Heart left ventricle (tissue), 16 donors: ENCODE data around the gene CD48. TPM values are rescaled to one million over a fixed set of nuclear protein-coding genes. Genes with fewer than 3 reads are reported as not detected.
A peak's percentile ranks its signal among the peaks of the same experiment; 100 is the strongest.

Experiments used
- ATAC-seq, 4 donors: fragments of 200-7000 bp; cut with Tn5 transposase; one replicate each; pipeline ENCODE4 v1.9.1; 2020 to 2022; ENCODE audit warnings: moderate library complexity in 4 of 4, mild to moderate bottlenecking in 3 of 4, moderate number of reproducible peaks in 1 of 4
- DNase-seq, 5 donors: peaks; one replicate each; pipeline ENCODE4 v3.0.0-alpha.2; 2020
- H3K27ac ChIP-seq, 12 donors: fragments of 200-600 bp; sonication (generic) in 4 of 12; one replicate each; pipeline versions ENCODE4 v1.5.0 to v1.8.0; 2016 to 2022; ENCODE audit warnings: mild to moderate bottlenecking in 2 of 12
- H3K27me3 ChIP-seq, 9 donors: fragments of 200-600 bp; sonication (generic) in 2 of 9; one replicate each; pipeline versions ENCODE4 v1.5.1 to v1.8.0; 2016 to 2022; ENCODE audit warnings: mild to moderate bottlenecking in 3 of 9
- H3K36me3 ChIP-seq, 9 donors: fragments of 200-600 bp; sonication (generic) in 2 of 9; one replicate each; pipeline versions ENCODE4 v1.5.0 to v1.8.0; 2018 to 2022; ENCODE audit warnings: mild to moderate bottlenecking in 2 of 9
- H3K4me1 ChIP-seq, 12 donors: fragments of 200-600 bp; sonication (generic) in 4 of 12; one replicate each; pipeline versions ENCODE4 v1.5.0 to v1.8.0; 2016 to 2022; ENCODE audit warnings: mild to moderate bottlenecking in 3 of 12
- H3K4me3 ChIP-seq, 12 donors: fragments of 200-600 bp; sonication (generic) in 4 of 12; one replicate each; pipeline versions ENCODE4 v1.5.0 to v1.8.0; 2017 to 2022; ENCODE audit warnings: mild to moderate bottlenecking in 9 of 12, moderate library complexity in 4 of 12
- H3K9me3 ChIP-seq, 12 donors: fragments of 200-600 bp; sonication (generic) in 4 of 12; one replicate each; pipeline versions ENCODE4 v1.5.0 to v1.8.0; 2016 to 2022; ENCODE audit warnings: mild to moderate bottlenecking in 1 of 12
- CTCF ChIP-seq, 12 donors: fragments of 200-600 bp; sonication (generic) in 4 of 12; IDR thresholded peaks; one replicate each; pipeline versions ENCODE4 v1.5.0 to v1.8.0; 2018 to 2022; ENCODE audit warnings: antibody characterized with exemption in 12 of 12, mild to moderate bottlenecking in 5 of 12
- POLR2A ChIP-seq, 2 donors: fragments of 450-650 bp; IDR thresholded peaks; one replicate each; pipeline ENCODE4 v1.6.1; 2017; ENCODE audit warnings: antibody characterized with exemption in 2 of 2, mild to moderate bottlenecking in 2 of 2, moderate library complexity in 2 of 2
- WGBS, 4 donors: extraction: QIAGEN DNeasy Blood & Tissue Kit in 2 of 4; methylation state at CpG; one replicate each; pipeline versions ENCODE4 v1.1.5 to v1.1.7; 2013 to 2018; 5-methylcytosine and 5-hydroxymethylcytosine counted together
- intact Hi-C, 10 donors: fragments of 100-400 bp; cut with DNase I; formaldehyde crosslinking; loops; one replicate each; pipeline versions ENCODE4 v1.11.1 to v1.14.2; 2022
- polyA plus RNA-seq, 2 donors: library from polyadenylated mRNA; stranded (reverse); fragments of 200-250 nt; gene quantifications; one replicate each; pipeline ENCODE4 v1.2.3, GENCODE V29; 2013
- total RNA-seq, 9 donors: library from RNA; depleted of rRNA in 2 of 9; stranded (reverse); fragments of >200 nt in 2 of 9; fragmentation: NEBNext Ultra II Directional in 3 of 9; extraction: Animal tissue kit (Norgen Biotek cat#: 25700) in 3 of 9; gene quantifications; one replicate each; pipeline versions ENCODE4 v1.1.0 to v1.2.4, GENCODE V29; 2016 to 2023
- donor health status: ischemic (EF 13 %, LVEDD 7.1; RV severe dilation, severe dysfunction).
- donor health status: healthy with polysubstance abuse.
- donor health status: DM: no; HTN: yes; CAD: no.
- donor health status: DM: no; HTN: no; CAD: no.
- donor health status: ischemic (EF 25% LVEDD 6.9; RV normal size, moderate dysfunction).
- donor health status: ischemic (EF 25% LVEDD 5.7; RV mildly dilated, moderate dysfunction).
- donor health status: healthy.
- donor health status: DM: yes; HTN: yes; CAD: no.
- donor health status: ischemic (EF 35%, LVEDD 5.7; RV mildly dilated, moderate dysfunction).
- donor health status: nonischemic (EF 11% LVEDD 7.7; RV severe dilation, severe dysfunction).
- donor health status: DM: yes; HTN: yes; CAD: no.
- donor health status: PGD.
- donor health status: ischemic (EF 29% LVEDD 5.4; RV normal size, mild dysfunction).
- donor health status: nonischemic (EF 23%, LVEDD 6.1; RV moderate dilation, normal function).

CD48 gene
- total and polyA plus RNA-seq, 11 donors, result 0.49 to 31.6 (median 0.71) TPM

GRCh38 chr1:160665330-160666078 lies 46.1 kb downstream of the CD48 start:
- intact Hi-C loops, result no loop called here
- ATAC-seq (peak; percentile 32 to 85 (median 78)), DNase-seq (peak; percentile 43 to 82 (median 59))
- Histone ChIP-seq H3K4me1 (peaks cover 0 to 54% (median 6%) of the 10 kb centered on the region in 12 donors), H3K9me3 (peaks cover 0 to 13% (median 4%) of the 10 kb centered on the region in 12 donors), H3K4me3 (peak overlapping the region in 1 of 12 donors; percentile 10), H3K27ac (peak overlapping the region; percentile 15 to 94 (median 60)), H3K27me3 (no peaks in the 10 kb centered on the region), H3K36me3 (no peaks in the 10 kb centered on the region)
- 17 to 29% (median 18%) methylated on average over 6 of the region's 6 CpGs for WGBS, 4 donors
- TF ChIP-seq CTCF (IDR thresholded peaks at IDR 0.05) (no peak), POLR2A (IDR thresholded peaks at IDR 0.05) (no peak)

GRCh38 chr1:160664573-160665051 lies 47.0 kb downstream of the CD48 start:
- intact Hi-C loops, result no loop called here
- TF ChIP-seq CTCF (IDR thresholded peaks at IDR 0.05), result no peak
- TF ChIP-seq POLR2A (IDR thresholded peaks at IDR 0.05), result no peak
- Histone ChIP-seq H3K27me3 (no peaks in the 10 kb centered on the region), H3K9me3 (peaks cover 0 to 18% (median 3%) of the 10 kb centered on the region in 12 donors), H3K27ac (peak overlapping the region in 5 of 12 donors; percentile 47 to 94 (median 79)), H3K36me3 (no peaks in the 10 kb centered on the region), H3K4me3 (no peak overlapping the region), H3K4me1 (peaks cover 0 to 54% (median 6%) of the 10 kb centered on the region in 12 donors)
- WGBS, 4 donors, result 60 to 67% (median 64%) methylated on average over 3 of the region's 3 CpGs
- DNase-seq (no peak), ATAC-seq (peak in 1 of 4 donors; percentile 30)

GRCh38 chr1:160662910-160663309 lies 48.7 kb downstream of the CD48 start:
- Histone ChIP-seq H3K36me3 (no peaks in the 10 kb centered on the region), H3K4me1 (peaks cover 0 to 63% (median 8%) of the 10 kb centered on the region in 12 donors), H3K9me3 (peaks cover 0 to 11% (median 0%) of the 10 kb centered on the region in 12 donors), H3K27me3 (no peaks in the 10 kb centered on the region), H3K27ac (peak overlapping the region in 1 of 12 donors; percentile 35), H3K4me3 (no peak overlapping the region)
- WGBS, 4 donors, result 78 to 82% (median 80%) methylated on average over 4 of the region's 4 CpGs
- intact Hi-C loops, result no loop called here
- ATAC-seq (no peak), DNase-seq (no peak)
- TF ChIP-seq POLR2A (IDR thresholded peaks at IDR 0.05) (no peak), CTCF (IDR thresholded peaks at IDR 0.05) (no peak)

- no peak overlapping the region for H3K4me3 ChIP-seq
- TF ChIP-seq CTCF (IDR thresholded peaks at IDR 0.05) (no peak), POLR2A (IDR thresholded peaks at IDR 0.05) (no peak)
- peaks cover 0 to 11% (median 0%) of the 10 kb centered on the region in 12 donors for H3K9me3 ChIP-seq
- peaks cover 0 to 44% (median 0%) of the 10 kb centered on the region in 12 donors for H3K4me1 ChIP-seq
- intact Hi-C loops, result no loop called here
- WGBS, 4 donors, result 92 to 98% (median 96%) methylated on average over 4 of the region's 4 CpGs
- H3K27ac ChIP-seq, result no peak overlapping the region
- no peaks in the 10 kb centered on the region for H3K27me3 ChIP-seq
- DNase-seq, result no peak
- no peaks in the 10 kb centered on the region for H3K36me3 ChIP-seq
- no peak for ATAC-seq
Observed at GRCh38 chr1:160659566-160659965, 52.1 kb downstream of the CD48 start.
